Sigmoid colon (tissue), 7 donors: ENCODE results near the gene FOSL1. TPM values are rescaled to one million over a fixed set of nuclear protein-coding genes. Genes with fewer than 3 reads are reported as not detected.
"Not testable (repeated sequence)": the region's sequence is repeated elsewhere in the genome, so short reads cannot be mapped to it uniquely, and the experiment has no call there.

Source experiments
- DNase-seq: peaks from one replicate; pipeline ENCODE4 v3.0.0-alpha.2; 2019
- H3K27ac ChIP-seq, 4 donors: fragments of 200-600 bp; sonication (generic); one replicate each; pipeline ENCODE4 v1.5.1; 2016 to 2019; ENCODE audit warnings: mild to moderate bottlenecking in 1 of 4
- H3K27me3 ChIP-seq, 3 donors: fragments of 200-600 bp; sonication (generic); one replicate each; pipeline ENCODE4 v1.5.1; 2019; ENCODE audit warnings: mild to moderate bottlenecking in 1 of 3
- H3K36me3 ChIP-seq, 4 donors: fragments of 200-600 bp; sonication (generic); one replicate each; pipeline ENCODE4 v1.5.1; 2016 to 2019
- H3K4me1 ChIP-seq, 4 donors: fragments of 200-600 bp; sonication (generic); one replicate each; pipeline ENCODE4 v1.5.1; 2017 to 2019
- H3K4me3 ChIP-seq, 4 donors: fragments of 200-600 bp; sonication (generic); one replicate each; pipeline ENCODE4 v1.5.1; 2017 to 2019; ENCODE audit warnings: mild to moderate bottlenecking in 2 of 4, moderate library complexity in 1 of 4
- H3K9me3 ChIP-seq, 4 donors: fragments of 200-600 bp in 3 of 4; sonication (generic) in 3 of 4; one replicate each; pipeline versions ENCODE4 v1.5.1 to v1.6.1; 2013 to 2019
- EP300 ChIP-seq, 4 donors: sonication (generic); formaldehyde crosslinking; IDR thresholded peaks; one replicate each; pipeline ENCODE4 v1.6.1; 2017; ENCODE audit warnings: antibody characterized with exemption in 4 of 4
- POLR2A ChIP-seq, 2 donors: fragments of 450-650 bp; IDR thresholded peaks; one replicate each; pipeline ENCODE4 v1.6.1; 2016; ENCODE audit warnings: antibody characterized with exemption in 2 of 2, mild to moderate bottlenecking in 2 of 2, moderate library complexity in 2 of 2
- POLR2AphosphoS5 ChIP-seq, 4 donors: sonication (generic); formaldehyde crosslinking; IDR thresholded peaks; one replicate each; pipeline ENCODE4 v1.6.1; 2017; ENCODE audit warnings: antibody characterized with exemption in 4 of 4
- WGBS, 2 donors: extraction: QIAGEN DNeasy Blood & Tissue Kit; methylation state at CpG; one replicate each; pipeline ENCODE4 v1.1.7; 2013; 5-methylcytosine and 5-hydroxymethylcytosine counted together
- intact Hi-C: fragments of 100-400 bp; cut with DNase I; formaldehyde crosslinking; loops from one replicate; pipeline ENCODE4 v1.15.1; 2023
- polyA plus RNA-seq, 3 donors: library from polyadenylated mRNA; stranded (reverse); fragments of 200-250 nt; gene quantifications; one replicate each; pipeline ENCODE4 v1.2.3, GENCODE V29; 2013
- total RNA-seq, 4 donors: library from RNA; depleted of rRNA; stranded (reverse); fragments of >200 nt; gene quantifications; one replicate each; pipeline ENCODE4 v1.1.0, GENCODE V29; 2016
- TF ChIP-seq, protein P1 (sequence below), 4 experiments: fragments of 450-650 bp in 3 of 4; fragments of 200-600 bp in 1 of 4; IDR thresholded peaks; one replicate each; pipeline ENCODE4 v1.5.1; 2016 to 2019; ENCODE audit warnings: antibody characterized with exemption in 4 of 4, mild to moderate bottlenecking in 3 of 4, moderate library complexity in 2 of 4
- donor health status: healthy with polysubstance abuse.
- donor health status: Bipolar disorder and iron deficiency.
- donor health status: healthy.

FOSL1 gene
- total and polyA plus RNA-seq, 7 donors: 0.36 to 12.4 (median 2.9) TPM; not detected in 1

DNA sequence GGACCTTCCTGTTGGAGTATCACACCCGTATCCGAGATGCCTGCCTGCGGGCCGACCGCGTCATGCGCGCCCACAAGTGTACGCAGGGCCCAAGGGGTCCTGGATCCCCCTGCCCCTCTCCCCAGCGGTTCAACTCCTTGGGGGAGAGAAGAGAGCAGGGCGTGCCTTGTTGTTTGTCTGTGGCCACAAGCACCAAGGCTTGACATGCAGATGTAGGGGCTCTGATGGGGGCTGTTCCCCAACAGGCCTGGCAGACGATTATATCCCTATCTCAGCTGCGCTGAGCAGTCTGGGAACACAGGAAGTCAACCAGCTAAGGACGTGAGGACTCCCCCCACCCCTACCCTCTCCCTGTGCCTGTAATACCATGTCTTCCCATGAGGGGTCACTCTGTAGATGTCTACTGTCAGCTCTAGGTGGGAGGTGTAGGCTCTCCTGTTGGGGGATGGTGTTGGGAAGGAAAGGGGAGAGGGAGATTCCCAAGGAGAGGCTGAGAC is 49.1 kb downstream of the FOSL1 start:
- Histone ChIP-seq H3K36me3 (peaks cover 30 to 56% (median 45%) of the 10 kb centered on the region in 4 donors), H3K4me1 (peaks cover 0 to 38% (median 33%) of the 10 kb centered on the region in 4 donors), H3K27me3 (no peaks in the 10 kb centered on the region), H3K4me3 (no peak overlapping the region), H3K27ac (no peak overlapping the region), H3K9me3 (peaks cover 0 to 6% (median 2%) of the 10 kb centered on the region in 4 donors)
- TF ChIP-seq, protein P1, sequence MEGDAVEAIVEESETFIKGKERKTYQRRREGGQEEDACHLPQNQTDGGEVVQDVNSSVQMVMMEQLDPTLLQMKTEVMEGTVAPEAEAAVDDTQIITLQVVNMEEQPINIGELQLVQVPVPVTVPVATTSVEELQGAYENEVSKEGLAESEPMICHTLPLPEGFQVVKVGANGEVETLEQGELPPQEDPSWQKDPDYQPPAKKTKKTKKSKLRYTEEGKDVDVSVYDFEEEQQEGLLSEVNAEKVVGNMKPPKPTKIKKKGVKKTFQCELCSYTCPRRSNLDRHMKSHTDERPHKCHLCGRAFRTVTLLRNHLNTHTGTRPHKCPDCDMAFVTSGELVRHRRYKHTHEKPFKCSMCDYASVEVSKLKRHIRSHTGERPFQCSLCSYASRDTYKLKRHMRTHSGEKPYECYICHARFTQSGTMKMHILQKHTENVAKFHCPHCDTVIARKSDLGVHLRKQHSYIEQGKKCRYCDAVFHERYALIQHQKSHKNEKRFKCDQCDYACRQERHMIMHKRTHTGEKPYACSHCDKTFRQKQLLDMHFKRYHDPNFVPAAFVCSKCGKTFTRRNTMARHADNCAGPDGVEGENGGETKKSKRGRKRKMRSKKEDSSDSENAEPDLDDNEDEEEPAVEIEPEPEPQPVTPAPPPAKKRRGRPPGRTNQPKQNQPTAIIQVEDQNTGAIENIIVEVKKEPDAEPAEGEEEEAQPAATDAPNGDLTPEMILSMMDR (IDR thresholded peaks at IDR 0.05): peak in 2 of 4 experiments; percentile 21 to 22
- no peak for TF ChIP-seq POLR2A (IDR thresholded peaks at IDR 0.05)
- TF ChIP-seq EP300 (IDR thresholded peaks at IDR 0.05): no peak
- peak in 1 of 4 donors; percentile 4 for TF ChIP-seq POLR2AphosphoS5 (IDR thresholded peaks at IDR 0.05)
- 92 to 94% methylated on average over 14 of the region's 14 CpGs for WGBS, 2 donors
- no peak for DNase-seq
- intact Hi-C loops: no loop called here

DNA sequence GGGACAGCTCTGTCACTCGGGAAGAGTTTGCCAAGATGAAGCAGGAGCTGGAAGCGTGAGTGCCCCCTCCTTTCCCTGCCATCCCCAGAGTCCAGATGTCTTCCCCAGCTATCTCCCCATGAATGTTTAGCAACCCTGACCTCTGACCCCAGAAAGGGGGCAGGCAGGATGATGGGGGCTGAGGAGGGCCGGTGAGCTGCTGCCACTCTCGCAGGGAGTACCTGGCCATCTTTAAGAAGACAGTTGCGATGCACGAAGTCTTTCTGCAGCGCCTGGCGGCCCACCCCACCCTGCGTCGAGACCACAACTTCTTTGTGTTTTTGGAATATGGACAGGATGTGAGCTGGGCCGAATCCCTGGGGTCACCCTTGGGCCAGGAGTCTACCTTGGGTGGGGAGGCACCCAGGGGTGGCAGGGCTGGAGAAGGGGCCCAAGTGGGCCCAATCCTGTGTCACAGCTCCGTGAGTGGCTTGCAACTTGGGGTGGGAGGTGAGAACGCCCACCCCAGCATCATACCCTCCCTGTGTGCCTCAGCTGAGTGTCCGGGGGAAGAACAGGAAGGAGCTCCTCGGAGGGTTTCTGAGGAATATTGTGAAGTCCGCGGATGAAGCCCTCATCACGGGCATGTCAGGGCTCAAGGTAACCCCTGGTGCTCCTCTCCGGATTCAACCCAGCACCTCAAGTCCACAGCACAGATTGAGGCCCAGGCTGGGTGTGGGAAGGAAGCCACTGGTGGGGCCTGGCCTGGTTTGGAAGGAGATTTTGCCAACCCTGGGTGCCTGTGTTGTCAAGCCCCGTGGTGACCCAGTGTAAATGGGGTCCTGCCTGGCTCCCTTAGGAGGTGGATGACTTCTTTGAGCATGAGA is 49.7 kb downstream of the FOSL1 start:
- Histone ChIP-seq H3K4me1 (peaks cover 0 to 32% (median 26%) of the 10 kb centered on the region in 4 donors), H3K9me3 (peaks cover 0 to 6% (median 2%) of the 10 kb centered on the region in 4 donors), H3K4me3 (no peak overlapping the region), H3K27me3 (no peaks in the 10 kb centered on the region), H3K27ac (no peak overlapping the region), H3K36me3 (peaks cover 27 to 49% (median 39%) of the 10 kb centered on the region in 4 donors)
- 86 to 90% methylated on average over 20 of the region's 20 CpGs for WGBS, 2 donors
- intact Hi-C loops: no loop called here
- DNase-seq: peak; percentile 62
- TF ChIP-seq POLR2A (IDR thresholded peaks at IDR 0.05): no peak
- TF ChIP-seq EP300 (IDR thresholded peaks at IDR 0.05): no peak
- TF ChIP-seq POLR2AphosphoS5 (IDR thresholded peaks at IDR 0.05): peak in 2 of 4 donors; percentile 20 to 39
- TF ChIP-seq, protein P1 (IDR thresholded peaks at IDR 0.05): no peak

DNA sequence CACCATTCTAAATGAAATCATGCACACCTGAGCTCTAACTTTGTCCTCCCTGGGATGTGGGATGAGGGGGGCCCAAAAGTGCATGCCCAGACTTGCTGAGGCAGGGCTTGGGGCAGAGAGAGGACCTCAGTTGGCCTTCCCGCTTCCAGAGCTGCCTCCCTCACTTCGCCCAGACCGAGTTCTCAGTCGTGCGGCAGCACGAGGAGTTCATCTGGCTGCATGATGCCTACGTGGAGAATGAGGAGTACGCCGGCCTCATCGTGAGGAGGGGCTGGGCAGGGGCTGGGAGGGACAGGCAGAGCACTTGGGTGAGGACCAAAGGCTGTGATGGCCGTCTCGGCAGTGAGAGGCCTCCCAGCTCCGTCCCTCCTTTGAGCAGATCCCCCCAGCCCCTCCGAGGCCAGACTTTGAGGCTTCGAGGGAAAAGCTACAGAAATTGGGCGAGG is 50.4 kb downstream of the FOSL1 start:
- TF ChIP-seq POLR2A (IDR thresholded peaks at IDR 0.05) (no peak), POLR2AphosphoS5 (IDR thresholded peaks at IDR 0.05) (no peak), EP300 (IDR thresholded peaks at IDR 0.05) (no peak)
- TF ChIP-seq, protein P1 (IDR thresholded peaks at IDR 0.05): no peak
- Histone ChIP-seq H3K27ac (no peak overlapping the region), H3K27me3 (no peaks in the 10 kb centered on the region), H3K4me3 (no peak overlapping the region), H3K4me1 (peaks cover 0 to 25% (median 20%) of the 10 kb centered on the region in 4 donors), H3K9me3 (peaks cover 0 to 6% (median 2%) of the 10 kb centered on the region in 4 donors), H3K36me3 (peaks cover 21 to 43% (median 33%) of the 10 kb centered on the region in 4 donors)
- 74 to 84% methylated on average over 16 of the region's 16 CpGs for WGBS, 2 donors
- intact Hi-C loops: no loop called here
- no peak for DNase-seq

DNA sequence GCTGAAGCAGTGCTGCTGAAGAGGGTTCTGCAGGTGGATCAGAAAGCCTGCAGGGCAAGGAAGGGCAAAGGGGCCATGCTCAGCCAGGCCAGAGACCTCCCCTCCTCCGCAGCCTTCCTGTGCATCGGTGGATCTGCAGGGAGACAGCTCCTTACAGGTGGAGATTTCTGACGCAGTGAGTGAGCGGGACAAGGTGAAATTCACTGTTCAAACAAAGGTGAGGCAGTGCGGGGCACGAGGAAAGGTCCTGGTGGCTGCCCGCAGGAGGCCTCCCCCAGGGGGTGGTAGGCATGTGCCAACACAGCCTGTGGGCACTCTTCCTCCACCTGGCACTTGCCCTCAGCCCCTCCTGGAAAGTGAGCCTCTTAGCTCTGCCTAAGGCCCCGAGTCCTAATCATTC is 50.8 kb downstream of the FOSL1 start:
- intact Hi-C loops: no loop called here

DNA sequence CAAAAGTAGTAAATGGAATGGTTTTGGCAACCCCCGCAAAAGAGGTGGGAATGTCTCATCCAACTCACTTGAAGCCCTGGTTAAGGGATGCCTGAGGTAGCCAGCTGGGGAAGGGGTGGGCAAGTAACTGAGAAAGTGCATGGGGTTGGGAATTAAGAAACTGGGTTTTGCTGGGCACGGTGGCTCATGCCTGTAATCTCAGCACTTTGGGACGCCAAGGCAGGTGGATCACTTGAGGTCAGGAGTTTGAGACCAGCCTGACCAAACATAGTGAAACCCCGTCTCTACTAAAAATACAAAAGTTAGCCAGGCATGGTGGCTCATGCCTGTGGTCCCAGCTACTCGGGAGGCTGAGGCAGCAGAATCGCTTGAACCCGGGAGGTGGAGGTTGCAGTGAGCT is 51.5 kb downstream of the FOSL1 start:
- H3K27ac ChIP-seq, H3K9me3 ChIP-seq, DNase-seq, intact Hi-C loops, H3K27me3 ChIP-seq, H3K4me3 ChIP-seq: not testable (repeated sequence)
- 68 to 71% methylated on average over 7 of the region's 7 CpGs for WGBS, 2 donors
- peaks cover 0 to 14% (median 10%) of the 10 kb centered on the region in 4 donors for H3K4me1 ChIP-seq
- peaks cover 11 to 32% (median 21%) of the 10 kb centered on the region in 4 donors for H3K36me3 ChIP-seq

More for the DNA sequence above, 50.8 kb downstream of the FOSL1 start:
- Histone ChIP-seq H3K4me1 (peaks cover 0 to 21% (median 16%) of the 10 kb centered on the region in 4 donors), H3K36me3 (peaks cover 18 to 38% (median 28%) of the 10 kb centered on the region in 4 donors), H3K9me3 (peaks cover 0 to 6% (median 2%) of the 10 kb centered on the region in 4 donors), H3K27me3 (no peaks in the 10 kb centered on the region), H3K27ac (no peak overlapping the region), H3K4me3 (no peak overlapping the region)
- TF ChIP-seq POLR2A (IDR thresholded peaks at IDR 0.05) (no peak), EP300 (IDR thresholded peaks at IDR 0.05) (no peak)
- TF ChIP-seq, protein P1 (IDR thresholded peaks at IDR 0.05): no peak
- WGBS, 2 donors: 39 to 76% methylated on average over 8 of the region's 8 CpGs
- DNase-seq: no peak
